ENCODE results near the gene AMPD3. TPM values are rescaled to one million over a fixed set of nuclear protein-coding genes. Genes with fewer than 3 reads are reported as not detected.

The AMPD3 gene
- total and polyA plus RNA-seq, 2 of the 13 experiments (the other 11 are each of a cell fraction or from before 2014, with no cell fraction given), result 0.33 to 2.3 TPM

- peak; percentile 89 for TF ChIP-seq IRF9 (CRISPR knock-in tag; IDR thresholded peaks at IDR 0.05; ENCODE audit: borderline replicate concordance)
- TF ChIP-seq HNF4G (IDR thresholded peaks at IDR 0.05; ENCODE audit: borderline replicate concordance, low read depth, low read length), result no peak
- no peak for TF ChIP-seq HNF4G (CRISPR knock-in tag; IDR thresholded peaks at IDR 0.05; ENCODE audit: borderline replicate concordance, low read depth)
- TF ChIP-seq ZBTB7A (CRISPR knock-in tag; IDR thresholded peaks at IDR 0.05), result no peak
- TF ChIP-seq KLF9 (CRISPR knock-in tag; IDR thresholded peaks at IDR 0.05; ENCODE audit: low read depth), result 0 out of 2 replicates have a peak, but pooled peaks have one; percentile 58
- TF ChIP-seq CEBPG (CRISPR knock-in tag; IDR thresholded peaks at IDR 0.05), result peak; percentile 40; the same call in 1 of the 2 replicates
- TF ChIP-seq BRCA1 (CRISPR knock-in tag; IDR thresholded peaks at IDR 0.05), result peak; percentile 30; the same call in 1 of the 2 replicates
- peak; percentile 51; the same call in 1 of the 2 replicates for TF ChIP-seq NFAT5 (CRISPR knock-in tag; IDR thresholded peaks at IDR 0.05)
- no peak; the same call in 1 of the 2 replicates for TF ChIP-seq SNAPC5 (CRISPR knock-in tag; IDR thresholded peaks at IDR 0.05; ENCODE audit: borderline replicate concordance)
- no peak for TF ChIP-seq ZNF589 (CRISPR knock-in tag; conservative IDR thresholded peaks at IDR 0.05)
- TF ChIP-seq CHD4 (IDR thresholded peaks at IDR 0.05; ENCODE audit: borderline replicate concordance, low read length), result no peak
- TF ChIP-seq TEAD3 (CRISPR knock-in tag; optimal IDR thresholded peaks at IDR 0.05; ENCODE audit: borderline replicate concordance), result peak; percentile 57
- TF ChIP-seq KDM4B (CRISPR knock-in tag; IDR thresholded peaks at IDR 0.05), result no peak
- TF ChIP-seq SOX13 (IDR thresholded peaks at IDR 0.05), result no peak
- peak in 1 of 2 experiments; percentile 41; a peak in 1 of 4 replicates for TF ChIP-seq SOX13 (CRISPR knock-in tag; conservative IDR thresholded peaks at IDR 0.05 in 1 of 2, IDR thresholded peaks at IDR 0.05 in 1 of 2)
- TF ChIP-seq NFYB (CRISPR knock-in tag; IDR thresholded peaks at IDR 0.05), result peak; percentile 30; the same call in 1 of the 2 replicates
- no peak; the same call in none of the 2 replicates for TF ChIP-seq ZSCAN20 (CRISPR knock-in tag; IDR thresholded peaks at IDR 0.05; ENCODE audit: borderline replicate concordance)
- TF ChIP-seq ZNF644 (CRISPR knock-in tag; IDR thresholded peaks at IDR 0.05; ENCODE audit: low read depth), result no peak
- TF ChIP-seq HNRNPLL (IDR thresholded peaks at IDR 0.05; ENCODE audit: low read depth, low read length, poor library complexity, severe bottlenecking), result peak; percentile 95
- TF ChIP-seq YEATS4 (CRISPR knock-in tag; IDR thresholded peaks at IDR 0.05; ENCODE audit: borderline replicate concordance), result peak; percentile 79
- no peak for TF ChIP-seq FOXM1 (CRISPR knock-in tag; IDR thresholded peaks at IDR 0.05)
- 0 out of 2 replicates have a peak, but pooled peaks have one; percentile 48 for TF ChIP-seq ZFP41 (CRISPR knock-in tag; IDR thresholded peaks at IDR 0.05; ENCODE audit: borderline replicate concordance)
- TF ChIP-seq ATF2 (CRISPR knock-in tag; IDR thresholded peaks at IDR 0.05), result peak; percentile 47
- peak; percentile 64; the same call in 1 of the 2 replicates for TF ChIP-seq ZNF879 (CRISPR knock-in tag; IDR thresholded peaks at IDR 0.05)
Observed at GRCh38 chr11:10540915-10541560, 86.0 kb downstream of the AMPD3 start, which contains the start of gene RNF141 (continued).

Measured in HepG2 (cell line).